GM20000 (cell line): ENCODE measurements around the gene MOB2.

Experiments
- DNase-seq: peaks from one replicate; pipeline ENCODE4 v3.0.0; 2012; ENCODE audit warnings: low spot score
- TF ChIP-seq, protein P1 (sequence below): IDR thresholded peaks from 2 replicates; pipeline ENCODE4 v1.5.1; 2012; ENCODE audit warnings: mild to moderate bottlenecking, control low read depth; ENCODE audit errors: extremely low read depth, missing control alignments

The MOB2 gene

DNA sequence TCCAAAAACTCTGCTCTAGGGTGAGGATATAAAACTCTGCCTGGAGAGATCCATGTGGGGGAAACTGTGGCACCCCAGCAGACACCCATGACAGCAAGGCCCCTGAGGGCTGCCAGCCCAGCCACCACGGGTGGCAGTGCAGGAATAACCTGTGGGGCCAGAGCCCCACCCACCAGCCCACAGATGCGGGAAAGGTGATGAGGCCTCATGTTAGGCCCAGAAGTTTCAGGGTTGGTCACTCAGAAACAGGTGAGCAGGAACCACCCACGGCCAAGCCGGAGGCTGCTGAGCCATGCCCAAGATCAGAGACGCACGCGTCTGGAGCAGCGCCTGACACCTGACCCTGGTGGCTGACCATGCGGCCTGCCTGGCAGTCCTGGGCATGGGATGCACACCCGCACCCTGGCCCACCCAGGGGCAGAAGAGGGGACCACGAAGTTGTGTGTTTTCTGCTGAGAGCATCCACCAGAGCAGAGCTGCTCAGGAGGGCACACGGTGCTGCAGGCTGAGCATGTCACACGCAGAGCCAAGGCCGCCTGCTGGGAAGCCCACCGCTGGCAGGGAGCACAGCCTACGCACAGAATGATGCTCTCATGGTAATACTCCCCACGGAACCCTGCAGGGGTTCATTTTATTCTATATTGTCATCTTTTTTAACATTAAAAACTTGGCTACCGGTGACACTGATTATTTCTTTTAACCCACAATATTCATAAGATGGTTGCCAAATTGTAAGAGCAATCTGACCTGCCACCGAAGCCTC lies 44.3 kb upstream of the MOB2 start:
- no peak for DNase-seq
- TF ChIP-seq, protein P1, sequence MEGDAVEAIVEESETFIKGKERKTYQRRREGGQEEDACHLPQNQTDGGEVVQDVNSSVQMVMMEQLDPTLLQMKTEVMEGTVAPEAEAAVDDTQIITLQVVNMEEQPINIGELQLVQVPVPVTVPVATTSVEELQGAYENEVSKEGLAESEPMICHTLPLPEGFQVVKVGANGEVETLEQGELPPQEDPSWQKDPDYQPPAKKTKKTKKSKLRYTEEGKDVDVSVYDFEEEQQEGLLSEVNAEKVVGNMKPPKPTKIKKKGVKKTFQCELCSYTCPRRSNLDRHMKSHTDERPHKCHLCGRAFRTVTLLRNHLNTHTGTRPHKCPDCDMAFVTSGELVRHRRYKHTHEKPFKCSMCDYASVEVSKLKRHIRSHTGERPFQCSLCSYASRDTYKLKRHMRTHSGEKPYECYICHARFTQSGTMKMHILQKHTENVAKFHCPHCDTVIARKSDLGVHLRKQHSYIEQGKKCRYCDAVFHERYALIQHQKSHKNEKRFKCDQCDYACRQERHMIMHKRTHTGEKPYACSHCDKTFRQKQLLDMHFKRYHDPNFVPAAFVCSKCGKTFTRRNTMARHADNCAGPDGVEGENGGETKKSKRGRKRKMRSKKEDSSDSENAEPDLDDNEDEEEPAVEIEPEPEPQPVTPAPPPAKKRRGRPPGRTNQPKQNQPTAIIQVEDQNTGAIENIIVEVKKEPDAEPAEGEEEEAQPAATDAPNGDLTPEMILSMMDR, result no peak

DNA sequence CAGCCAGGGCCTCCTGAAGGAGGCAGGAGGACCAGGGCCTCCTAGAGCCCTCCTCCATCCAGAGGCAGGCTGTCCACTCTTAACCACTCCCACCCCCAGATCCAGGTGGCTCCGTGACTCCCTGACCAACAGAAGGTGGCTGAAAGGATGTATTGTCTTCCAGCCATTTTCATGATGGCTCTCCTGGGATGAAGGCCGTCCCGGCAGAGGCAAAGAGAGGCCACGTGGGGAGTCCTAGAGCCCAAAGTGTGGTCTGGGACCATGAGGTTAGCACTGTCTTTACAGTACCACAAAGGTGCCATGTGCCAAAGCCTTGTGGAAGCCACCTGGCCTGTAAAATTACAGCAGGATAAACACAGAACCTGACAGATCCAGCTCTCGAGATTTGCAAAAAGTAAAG lies 43.2 kb upstream of the MOB2 start:
- DNase-seq, result no peak
- TF ChIP-seq, protein P1, result no peak

DNA sequence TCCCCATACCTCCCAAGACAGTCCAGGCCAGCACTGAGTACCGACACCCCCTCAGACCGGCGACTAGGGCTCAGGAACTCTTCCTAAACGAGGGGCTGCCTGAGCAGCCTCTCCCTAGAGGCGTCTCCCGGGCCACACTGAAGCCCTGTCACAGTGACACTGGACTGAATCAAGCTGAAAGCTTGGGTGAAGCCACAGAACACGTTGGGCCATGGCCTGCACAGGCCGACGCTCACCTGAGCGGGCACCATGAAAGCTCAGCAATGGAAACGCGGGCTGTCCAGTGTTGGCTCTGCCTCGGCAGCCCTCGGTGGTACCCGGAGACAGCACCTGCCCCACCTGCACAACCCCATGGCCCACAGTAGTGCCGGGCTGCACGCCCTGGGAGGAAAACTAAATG lies 42.7 kb upstream of the MOB2 start:
- TF ChIP-seq, protein P1, result no peak
- DNase-seq, result no peak

DNA sequence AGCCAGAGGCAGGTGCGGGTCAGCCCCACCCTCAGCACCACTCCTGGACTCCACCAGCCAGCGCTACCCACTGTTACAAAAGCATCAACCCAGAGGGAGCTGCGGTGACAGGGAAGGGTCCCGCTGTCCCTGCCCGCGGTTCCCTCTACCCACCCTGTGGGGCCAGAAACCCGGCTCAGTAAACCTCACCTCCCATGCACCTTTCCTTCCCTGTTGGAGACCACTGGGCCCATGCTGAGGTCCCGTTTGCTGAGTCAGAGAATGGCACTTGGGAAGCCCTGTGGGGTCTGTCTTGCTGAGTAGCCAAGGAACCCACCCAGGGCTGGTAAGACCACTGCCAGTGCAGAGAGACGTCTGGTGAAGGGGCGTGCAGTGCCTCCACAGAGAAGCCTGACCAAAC lies 42.1 kb upstream of the MOB2 start:
- TF ChIP-seq, protein P1, result no peak

DNA sequence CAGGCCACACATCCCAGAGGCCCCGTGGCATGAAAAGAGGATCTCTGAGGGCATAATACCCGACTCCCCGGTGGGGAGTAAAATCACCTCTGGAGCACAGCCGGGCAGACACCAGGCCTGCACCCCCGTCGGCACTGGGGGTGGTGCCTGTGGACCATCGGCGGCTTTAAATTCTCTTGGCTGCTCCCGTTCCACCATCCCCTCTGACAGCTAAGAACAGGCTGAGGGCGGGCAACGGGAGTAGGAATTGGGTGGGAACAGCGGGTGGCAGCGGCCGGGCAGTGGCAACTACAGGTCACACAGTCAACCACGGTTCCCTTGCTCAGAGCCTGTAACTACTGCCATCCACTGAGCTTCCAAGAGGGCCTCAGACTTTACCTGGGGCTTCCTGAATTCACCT lies 40.2 kb upstream of the MOB2 start:
- DNase-seq, result no peak
- TF ChIP-seq, protein P1, result no peak

More for the DNA sequence above, 42.1 kb upstream of the MOB2 start:
- DNase-seq, result no peak

DNA sequence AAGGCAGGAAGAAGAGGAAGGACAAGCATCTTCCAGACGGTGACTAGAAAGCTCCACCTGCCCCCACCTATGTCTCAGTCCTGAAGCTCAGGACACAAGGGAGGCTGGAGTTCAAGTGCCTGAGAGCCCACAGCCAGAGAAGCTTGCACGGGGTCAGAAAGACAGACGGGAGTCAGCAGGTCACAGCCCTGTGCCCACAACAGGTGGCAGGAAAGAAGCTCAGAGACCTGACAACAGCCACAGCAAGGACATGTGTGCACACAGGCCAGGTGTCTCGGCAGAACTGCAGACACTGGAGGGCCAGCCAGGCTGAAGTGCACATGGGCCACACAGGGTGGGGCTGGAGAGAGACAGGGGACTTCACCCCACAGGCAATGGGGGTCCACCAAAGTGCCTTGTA lies 37.2 kb upstream of the MOB2 start:
- no peak for DNase-seq
- TF ChIP-seq, protein P1, result no peak

DNA sequence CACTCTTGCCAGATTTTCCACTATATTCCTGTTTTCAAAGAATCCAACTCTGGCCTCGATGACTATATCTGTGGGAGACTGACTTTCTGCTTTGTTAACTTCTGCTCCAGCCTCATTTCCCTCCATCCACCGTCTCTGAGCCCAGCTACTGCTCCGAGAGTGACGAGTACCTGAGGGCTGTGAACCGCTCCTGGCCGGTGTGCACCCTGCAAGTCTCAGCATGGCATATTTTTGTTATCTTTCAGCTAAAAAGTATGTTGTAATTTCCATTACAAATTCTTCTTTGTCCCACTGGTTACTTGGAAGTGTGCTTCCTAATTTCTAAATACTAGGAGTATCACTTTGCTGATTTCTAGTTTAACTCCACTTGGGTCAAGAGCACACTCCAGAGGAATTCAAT lies 36.5 kb upstream of the MOB2 start:
- TF ChIP-seq, protein P1, result no peak
- DNase-seq, result no peak
